ENCODE results near the gene CDH24.

Gene CDH24

DNA sequence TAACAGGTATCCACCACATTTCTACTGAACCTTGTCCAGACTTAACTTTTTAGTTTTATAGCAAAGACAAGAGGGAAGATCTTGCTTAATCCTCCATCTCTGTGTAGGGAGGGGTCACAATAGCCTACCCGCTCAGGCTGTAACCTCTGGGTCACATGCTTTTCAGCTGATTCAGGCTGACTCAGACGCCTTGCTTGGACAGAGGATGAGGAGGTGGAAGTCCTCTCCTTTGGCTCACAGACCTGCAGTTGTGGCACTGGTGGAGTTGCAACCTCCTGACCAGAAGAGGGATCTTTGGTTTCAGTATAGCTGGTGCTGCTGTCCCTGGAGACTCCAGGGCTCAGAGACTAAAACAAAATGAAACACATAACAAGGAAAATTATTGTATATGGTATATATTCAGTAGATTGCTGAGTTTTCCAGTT lies 21.4 kb upstream of the CDH24 start:
- intact Hi-C loops (cut with micrococcal nuclease): loop anchor here (5.0 kb wide), 1 partner anchor 104 kb away; the partner anchor contains the start of gene SLC7A8
- H3K9me3 Mint-ChIP-seq: no peaks in the 10 kb centered on the region
- H3K4me3 Mint-ChIP-seq: peak overlapping the region; percentile 32
- H3K36me3 Mint-ChIP-seq (ENCODE audit: low read depth): peaks cover 90% of the 10 kb centered on the region
- H3K4me1 Mint-ChIP-seq (ENCODE audit: low read depth): peaks cover 55% of the 10 kb centered on the region
- no peaks in the 10 kb centered on the region for H3K27me3 Mint-ChIP-seq
- peak overlapping the region; percentile 80 for H3K27ac Mint-ChIP-seq

DNA sequence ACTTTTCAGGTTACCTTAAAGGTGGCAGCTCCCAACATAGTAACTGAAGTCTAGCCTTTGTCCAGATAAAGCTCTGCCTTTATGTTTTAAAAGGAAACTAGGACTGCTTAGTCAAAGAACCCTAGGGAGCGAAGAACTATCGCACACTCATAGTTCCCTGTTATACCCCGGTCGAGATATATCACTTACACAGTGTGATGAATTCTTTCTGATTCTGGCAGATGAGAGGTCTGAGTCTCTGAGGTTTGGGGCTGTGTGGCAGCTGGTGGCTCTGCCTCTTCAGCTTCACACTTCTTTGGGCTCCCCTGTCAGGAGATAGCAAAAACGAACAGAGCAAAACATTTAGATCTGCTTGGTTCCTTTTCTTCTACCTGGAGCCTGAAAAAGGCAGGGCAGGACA lies 20.6 kb upstream of the CDH24 start:
- H3K36me3 Mint-ChIP-seq (ENCODE audit: low read depth): peaks cover 90% of the 10 kb centered on the region
- H3K4me3 Mint-ChIP-seq: no peak overlapping the region
- H3K4me1 Mint-ChIP-seq (ENCODE audit: low read depth): peaks cover 56% of the 10 kb centered on the region
- no peaks in the 10 kb centered on the region for H3K27me3 Mint-ChIP-seq
- H3K27ac Mint-ChIP-seq: peak overlapping the region; percentile 80
- H3K9me3 Mint-ChIP-seq: no peaks in the 10 kb centered on the region
- intact Hi-C loops (cut with micrococcal nuclease): loop anchor here (5.0 kb wide), 1 partner anchor 104 kb away; the partner anchor contains the start of gene SLC7A8

DNA sequence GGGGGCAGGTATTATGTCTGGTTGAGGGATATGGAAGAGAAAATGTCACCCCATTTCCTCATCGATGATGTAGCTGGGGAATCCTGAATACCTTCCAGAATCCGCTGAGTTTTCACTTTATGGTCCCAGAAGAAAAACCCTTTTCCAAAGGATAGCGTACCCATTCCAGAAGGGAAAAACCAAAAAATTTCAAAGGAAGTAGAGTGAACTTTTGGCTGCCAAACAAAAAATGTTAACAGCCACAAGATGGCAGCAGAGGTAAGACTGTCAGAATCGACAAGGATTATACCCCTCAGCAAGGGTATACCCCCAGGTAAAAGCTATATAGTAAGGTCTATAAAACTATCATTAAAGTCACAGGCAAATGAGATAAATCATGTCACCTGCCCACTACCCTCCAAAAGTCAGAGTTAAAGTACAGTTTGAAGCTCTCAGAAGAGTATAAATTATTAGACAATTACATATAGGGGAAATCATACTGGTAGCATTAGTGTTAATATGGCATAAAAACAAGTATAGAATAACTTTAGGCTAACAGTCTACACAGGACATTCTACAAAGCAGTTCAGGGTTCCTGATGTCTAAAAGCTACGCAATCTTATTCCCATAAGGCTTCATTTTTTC lies 19.6 kb upstream of the CDH24 start:
- no peak overlapping the region for H3K4me3 Mint-ChIP-seq
- intact Hi-C loops (cut with micrococcal nuclease): loop anchor here (5.0 kb wide), 1 partner anchor 105 kb away; the partner anchor contains the start of gene SLC7A8
- no peak overlapping the region for H3K27ac Mint-ChIP-seq
- H3K9me3 Mint-ChIP-seq: no peaks in the 10 kb centered on the region
- peaks cover 67% of the 10 kb centered on the region for H3K4me1 Mint-ChIP-seq (ENCODE audit: low read depth)
- H3K36me3 Mint-ChIP-seq (ENCODE audit: low read depth): peaks cover 93% of the 10 kb centered on the region
- H3K27me3 Mint-ChIP-seq: no peaks in the 10 kb centered on the region

DNA sequence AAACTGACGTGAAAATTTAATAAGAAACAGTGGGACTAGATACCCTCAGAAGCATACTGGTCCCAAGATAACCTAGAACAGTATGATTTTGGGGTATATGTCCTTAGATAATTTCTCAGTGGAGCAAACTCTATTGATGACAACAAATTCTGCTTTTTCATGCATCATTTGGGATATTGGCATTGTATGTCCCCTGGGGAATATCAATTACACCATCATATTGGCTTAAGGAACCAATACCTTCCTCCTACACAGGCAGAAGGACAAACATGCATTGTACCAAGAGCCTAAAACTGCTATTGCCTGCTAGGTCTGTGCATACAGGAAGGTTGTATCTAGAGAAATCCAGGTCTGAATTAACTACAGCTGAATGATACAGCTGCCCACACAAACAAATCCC lies 17.6 kb upstream of the CDH24 start:
- intact Hi-C loops (cut with micrococcal nuclease): loop anchor here (5.0 kb wide), 1 partner anchor 107 kb away; the partner anchor contains the start of gene SLC7A8
- H3K4me3 Mint-ChIP-seq: no peak overlapping the region
- H3K36me3 Mint-ChIP-seq (ENCODE audit: low read depth): peaks cover 93% of the 10 kb centered on the region
- H3K9me3 Mint-ChIP-seq: no peaks in the 10 kb centered on the region
- H3K4me1 Mint-ChIP-seq (ENCODE audit: low read depth): peaks cover 70% of the 10 kb centered on the region
- no peaks in the 10 kb centered on the region for H3K27me3 Mint-ChIP-seq
- H3K27ac Mint-ChIP-seq: peak overlapping the region; percentile 17

DNA sequence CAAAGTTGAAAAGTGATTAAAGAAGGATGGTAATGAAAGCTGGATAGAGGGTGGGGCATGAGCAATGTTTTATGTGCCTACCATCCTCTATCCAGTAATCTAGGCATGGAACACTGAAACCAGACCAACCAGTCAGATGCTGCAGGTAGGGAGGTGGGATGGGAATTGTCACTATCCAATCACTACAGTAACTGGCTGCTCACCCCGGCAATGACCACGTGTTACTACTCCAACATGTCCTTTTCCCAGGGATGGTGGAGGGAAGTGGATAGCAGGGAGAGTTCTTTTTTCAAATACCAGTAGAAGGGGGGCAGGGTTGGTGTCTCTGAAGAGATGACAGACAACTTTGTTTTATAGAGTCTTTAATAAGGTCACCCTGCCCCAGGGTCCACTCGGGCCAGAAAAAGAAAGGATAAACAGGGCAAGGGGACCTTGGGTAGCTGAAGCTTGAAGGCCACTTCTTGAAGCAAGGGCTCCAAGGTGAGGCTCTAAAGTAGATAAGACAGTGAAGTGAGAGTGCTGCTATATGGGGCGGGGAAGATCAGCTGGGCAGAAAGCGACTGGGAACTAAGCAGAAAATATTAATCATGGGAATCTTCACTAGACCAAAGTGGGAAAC lies 14.7 kb upstream of the CDH24 start:
- peaks cover 100% of the 10 kb centered on the region for H3K36me3 Mint-ChIP-seq (ENCODE audit: low read depth)

DNA sequence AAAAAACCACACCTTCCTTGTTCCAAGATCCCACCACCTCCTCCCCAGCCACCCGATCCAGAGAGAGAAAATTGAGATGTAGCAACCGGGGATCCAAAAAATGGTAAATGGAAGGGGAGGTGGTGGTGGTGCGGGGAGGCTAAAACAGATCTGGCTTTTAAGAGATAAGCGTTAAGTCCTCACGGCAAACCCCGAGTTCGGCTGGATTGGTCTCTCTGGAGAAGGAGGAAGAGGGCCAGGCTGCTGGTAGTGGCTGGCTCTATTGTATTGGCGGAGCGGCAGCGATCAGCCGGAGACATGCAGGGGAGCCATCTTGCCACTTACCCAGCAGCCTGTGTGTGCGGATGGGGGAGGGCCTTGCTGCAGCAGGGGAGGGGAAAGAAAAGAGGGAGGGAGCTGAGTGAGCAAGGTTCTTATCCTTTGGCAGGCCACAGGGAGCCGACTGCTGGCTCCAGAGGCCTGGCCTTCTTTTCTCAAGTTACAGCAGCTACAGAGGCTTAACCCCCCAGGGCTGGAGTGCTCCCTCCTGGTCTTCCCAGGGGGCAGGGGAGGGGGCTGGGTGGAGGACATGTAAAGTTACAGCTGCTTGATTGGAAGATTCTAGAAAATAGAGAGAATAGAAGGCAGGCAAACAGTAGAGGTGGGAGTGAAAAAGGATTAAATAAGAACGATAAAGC lies 14.1 kb upstream of the CDH24 start:
- Mint-ChIP-seq H3K4me3 (peak overlapping the region; percentile 85), H3K27ac (peak overlapping the region; percentile 87), H3K36me3 (ENCODE audit: low read depth) (peaks cover 100% of the 10 kb centered on the region), H3K9me3 (no peaks in the 10 kb centered on the region), H3K27me3 (no peaks in the 10 kb centered on the region), H3K4me1 (ENCODE audit: low read depth) (peaks cover 65% of the 10 kb centered on the region)
- intact Hi-C loops (cut with micrococcal nuclease): no loop called here

More for the DNA sequence above, 14.7 kb upstream of the CDH24 start:
- Mint-ChIP-seq H3K9me3 (no peaks in the 10 kb centered on the region), H3K4me1 (ENCODE audit: low read depth) (peaks cover 65% of the 10 kb centered on the region), H3K27me3 (no peaks in the 10 kb centered on the region), H3K27ac (peak overlapping the region; percentile 87), H3K4me3 (peak overlapping the region; percentile 85)
- intact Hi-C loops (cut with micrococcal nuclease): no loop called here

DNA sequence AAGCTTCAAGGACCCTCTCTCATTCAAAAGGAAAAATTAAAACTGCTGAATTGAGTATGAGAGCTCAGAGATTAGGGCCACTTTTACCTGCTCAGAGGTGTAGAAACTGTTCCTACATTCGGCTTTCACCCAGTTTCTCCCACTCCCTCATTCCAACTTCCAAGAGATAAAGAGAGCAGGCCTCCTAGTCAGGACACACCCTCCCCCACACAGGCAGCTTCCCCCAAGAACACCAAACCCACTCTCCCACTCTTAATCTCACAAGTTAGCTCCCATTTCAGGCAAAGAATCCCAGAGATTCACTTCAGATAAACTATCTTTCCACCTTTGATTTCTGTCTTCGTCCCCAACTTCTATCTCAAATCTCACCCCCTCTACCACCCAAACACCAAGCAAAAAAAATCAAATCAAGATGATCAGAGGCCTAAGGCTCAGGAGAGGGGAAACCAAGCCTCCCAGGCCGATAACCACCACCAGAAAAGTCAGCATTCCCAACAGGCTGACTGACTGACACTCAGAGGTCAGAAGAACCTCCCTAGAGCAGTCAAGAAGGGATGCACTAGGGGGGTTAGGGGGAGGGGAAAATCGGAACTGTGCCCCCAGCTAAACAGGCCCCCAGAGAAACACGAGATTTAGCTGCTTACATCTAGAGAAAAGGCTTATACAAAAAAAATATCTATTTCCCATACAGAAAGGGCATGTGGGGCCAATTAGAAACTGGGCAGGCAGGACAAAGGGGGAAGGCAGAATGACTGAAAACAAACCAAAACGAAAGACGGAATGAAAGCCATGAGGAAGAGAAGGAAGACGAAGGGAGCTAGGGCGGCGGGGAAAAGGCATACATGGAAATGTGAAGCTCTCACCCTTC lies 13.2 kb upstream of the CDH24 start:
- Mint-ChIP-seq H3K36me3 (ENCODE audit: low read depth) (peaks cover 100% of the 10 kb centered on the region), H3K4me1 (ENCODE audit: low read depth) (peaks cover 64% of the 10 kb centered on the region), H3K9me3 (no peaks in the 10 kb centered on the region), H3K27ac (peak overlapping the region; percentile 87), H3K4me3 (peak overlapping the region; percentile 85), H3K27me3 (no peaks in the 10 kb centered on the region)
- intact Hi-C loops (cut with micrococcal nuclease): no loop called here

DNA sequence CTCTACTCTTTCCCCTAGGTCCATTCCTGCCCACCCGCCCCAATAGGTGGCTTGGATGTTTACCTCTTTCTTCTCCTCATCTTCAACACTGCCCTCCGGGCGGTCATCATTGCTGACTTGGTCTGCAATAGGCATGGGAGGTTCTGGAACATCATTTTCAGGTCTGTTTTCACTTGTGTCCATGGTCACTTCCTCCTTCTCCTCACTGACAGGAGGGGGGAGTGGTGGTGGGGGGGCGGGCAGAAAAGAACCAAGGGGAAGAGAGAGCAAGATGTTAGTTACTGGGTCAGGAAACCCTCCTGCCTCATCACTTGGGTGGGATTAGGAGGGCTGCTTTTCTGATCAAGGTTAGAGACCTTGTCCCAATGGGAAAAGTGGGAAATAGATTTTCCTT lies 12.1 kb upstream of the CDH24 start:
- no peaks in the 10 kb centered on the region for H3K9me3 Mint-ChIP-seq
- no peaks in the 10 kb centered on the region for H3K27me3 Mint-ChIP-seq
- H3K36me3 Mint-ChIP-seq (ENCODE audit: low read depth): peaks cover 100% of the 10 kb centered on the region
- intact Hi-C loops (cut with micrococcal nuclease): loop anchor here (1.0 kb wide), 1 partner anchor 40 kb away; no protein-coding TSS in a partner anchor
- peak overlapping the region; percentile 67 for H3K27ac Mint-ChIP-seq
- H3K4me3 Mint-ChIP-seq: no peak overlapping the region
- H3K4me1 Mint-ChIP-seq (ENCODE audit: low read depth): peaks cover 58% of the 10 kb centered on the region

DNA sequence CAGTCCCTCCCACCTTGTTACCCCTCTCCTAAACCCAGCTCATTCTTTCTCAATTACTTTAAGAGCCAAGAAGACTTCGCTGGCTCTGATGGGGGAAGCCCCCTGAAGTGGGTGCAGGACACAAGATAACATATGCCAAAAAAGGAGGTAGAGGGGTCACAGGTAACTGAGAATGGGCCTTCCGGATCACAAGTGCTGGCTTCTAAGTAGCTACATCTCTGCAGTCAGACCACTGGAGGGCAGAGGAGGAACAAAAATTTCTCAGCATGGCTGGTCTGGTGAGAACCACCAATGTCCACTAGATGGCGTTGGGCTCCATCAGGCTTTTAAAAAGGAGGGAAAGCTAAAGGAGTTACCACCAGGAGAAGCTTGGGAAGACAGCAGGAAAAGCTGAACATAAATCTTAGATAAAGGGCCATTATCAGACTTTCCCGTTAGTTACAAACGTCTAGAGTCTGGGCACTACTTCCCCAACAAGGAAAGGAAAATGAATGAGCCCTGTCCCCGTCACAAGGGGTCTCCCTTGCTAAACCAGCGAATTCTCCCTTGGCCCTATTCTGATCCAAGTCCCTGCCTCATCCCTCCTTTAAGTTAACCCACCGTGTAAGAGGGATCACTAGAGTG lies 11.6 kb upstream of the CDH24 start:
- H3K36me3 Mint-ChIP-seq (ENCODE audit: low read depth): peaks cover 100% of the 10 kb centered on the region
- intact Hi-C loops (cut with micrococcal nuclease): loop anchor here (1.0 kb wide), 1 partner anchor 40 kb away; no protein-coding TSS in a partner anchor
- H3K4me1 Mint-ChIP-seq (ENCODE audit: low read depth): peaks cover 57% of the 10 kb centered on the region
- no peaks in the 10 kb centered on the region for H3K9me3 Mint-ChIP-seq
- no peak overlapping the region for H3K4me3 Mint-ChIP-seq
- no peaks in the 10 kb centered on the region for H3K27me3 Mint-ChIP-seq
- H3K27ac Mint-ChIP-seq: peak overlapping the region; percentile 67

DNA sequence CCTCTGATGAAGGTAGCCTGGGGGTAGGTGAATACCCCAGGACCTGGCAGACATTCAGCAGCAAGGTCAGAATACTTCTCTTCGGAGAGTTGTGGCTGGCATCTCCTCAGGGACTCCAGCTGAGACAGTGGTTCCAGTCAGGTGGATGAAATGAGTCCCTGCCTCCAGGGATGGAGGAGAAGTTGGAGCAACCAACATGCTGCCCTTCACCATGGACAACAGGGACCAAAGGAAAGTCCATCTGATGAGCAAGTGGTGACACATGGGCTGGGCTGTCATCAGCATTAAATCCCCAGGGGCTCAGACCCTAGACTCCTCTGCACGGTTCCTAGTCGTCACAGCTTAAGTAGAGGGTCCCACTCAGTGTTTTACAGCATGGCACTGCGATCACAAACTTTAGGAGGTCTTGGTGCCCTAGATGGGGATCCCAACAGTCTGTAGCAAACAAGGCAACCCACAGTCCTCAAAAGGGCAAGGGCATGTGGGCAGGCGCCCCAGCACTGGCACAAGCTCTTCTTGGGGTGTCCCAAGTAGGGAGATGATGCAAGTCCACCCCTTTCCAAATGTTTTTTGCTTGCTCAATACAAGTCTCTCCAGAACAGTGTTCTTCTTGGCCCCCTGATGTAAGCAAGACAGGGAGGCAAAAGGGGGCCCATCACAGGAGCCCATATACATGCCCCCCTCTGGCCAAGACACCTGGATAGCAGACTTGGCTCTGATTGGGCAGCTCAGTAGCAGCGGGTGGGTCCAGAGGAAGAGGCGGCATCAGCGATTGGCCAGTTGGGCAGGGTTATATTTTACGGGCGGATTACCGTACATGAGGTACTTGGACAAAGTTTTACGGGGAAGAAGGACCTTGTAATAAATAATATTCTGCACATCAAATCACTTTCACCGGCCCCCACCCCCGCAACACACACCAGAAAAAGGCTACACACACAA lies 10.8 kb upstream of the CDH24 start:
- Mint-ChIP-seq H3K4me3 (no peak overlapping the region), H3K36me3 (ENCODE audit: low read depth) (peaks cover 100% of the 10 kb centered on the region), H3K9me3 (no peaks in the 10 kb centered on the region), H3K27me3 (no peaks in the 10 kb centered on the region), H3K27ac (no peak overlapping the region), H3K4me1 (ENCODE audit: low read depth) (peaks cover 58% of the 10 kb centered on the region)
- intact Hi-C loops (cut with micrococcal nuclease): no loop called here

DNA sequence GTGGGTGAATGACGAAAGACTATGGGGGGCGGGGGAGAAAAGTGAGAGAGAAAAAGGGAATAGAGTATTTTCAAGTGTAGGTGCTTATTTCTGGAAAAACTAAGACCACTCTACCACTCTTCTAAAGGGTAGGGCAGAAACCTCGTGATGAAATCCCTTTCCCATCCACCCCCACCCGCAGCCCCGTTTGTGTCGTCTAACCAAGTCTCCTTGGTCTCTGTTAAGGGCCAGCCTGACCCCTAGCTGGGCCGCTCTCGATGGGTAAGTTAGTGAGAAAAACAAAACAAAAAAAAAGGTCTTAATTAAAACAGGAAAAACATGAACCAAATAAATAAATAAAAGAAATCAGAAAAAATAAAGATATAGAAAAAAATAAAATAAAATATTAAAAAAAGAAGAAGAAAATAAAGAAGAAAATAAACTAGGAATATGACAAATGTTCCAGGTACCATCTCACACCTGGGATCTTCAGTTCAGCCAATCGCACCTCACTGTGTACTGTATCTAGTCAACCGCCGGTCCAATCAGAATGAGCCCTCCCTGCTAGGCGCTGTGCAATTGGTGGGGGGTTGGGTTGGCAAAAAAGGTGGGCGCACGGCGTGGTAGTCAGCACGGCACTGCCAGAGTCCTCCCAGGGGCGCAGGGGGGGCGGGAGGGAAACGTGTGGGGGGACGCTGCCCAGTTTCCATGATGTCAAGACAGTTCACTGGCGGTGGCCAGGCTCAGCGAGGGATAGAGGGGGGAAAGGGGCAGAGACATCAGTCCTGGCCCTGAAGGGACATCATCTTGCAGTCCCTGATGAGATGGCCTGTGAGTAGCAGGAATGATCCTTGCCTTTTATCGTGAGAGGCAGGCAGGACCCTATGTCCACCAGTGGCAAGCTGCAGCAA lies 9.8 kb upstream of the CDH24 start:
- Mint-ChIP-seq H3K27me3 (no peaks in the 10 kb centered on the region), H3K4me1 (ENCODE audit: low read depth) (peaks cover 49% of the 10 kb centered on the region), H3K4me3 (no peak overlapping the region), H3K36me3 (ENCODE audit: low read depth) (peaks cover 100% of the 10 kb centered on the region), H3K27ac (no peak overlapping the region), H3K9me3 (no peaks in the 10 kb centered on the region)
- intact Hi-C loops (cut with micrococcal nuclease): no loop called here

DNA sequence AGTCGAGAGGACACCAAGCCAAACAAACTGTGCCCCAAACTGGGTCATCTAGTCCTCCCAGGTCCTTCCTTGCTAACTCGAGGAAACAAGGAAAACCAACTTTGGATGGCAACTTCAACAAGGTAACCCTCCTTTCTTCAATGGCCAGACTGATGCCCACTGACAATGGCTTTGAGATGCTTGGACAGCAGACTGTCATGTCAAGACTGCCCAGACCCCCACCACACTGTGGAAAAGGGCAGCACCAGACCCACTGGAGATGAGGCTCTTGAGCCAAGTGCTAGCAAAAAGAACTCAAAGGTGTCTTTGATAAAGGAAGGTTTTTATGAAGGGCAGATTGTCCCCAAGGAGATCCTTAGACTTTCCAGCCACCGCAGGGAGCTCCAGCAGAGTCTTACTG lies 9.0 kb upstream of the CDH24 start:
- no peaks in the 10 kb centered on the region for H3K9me3 Mint-ChIP-seq

More for the DNA sequence above, 9.0 kb upstream of the CDH24 start:
- peaks cover 100% of the 10 kb centered on the region for H3K36me3 Mint-ChIP-seq (ENCODE audit: low read depth)
- no peak overlapping the region for H3K4me3 Mint-ChIP-seq
- H3K4me1 Mint-ChIP-seq (ENCODE audit: low read depth): peaks cover 41% of the 10 kb centered on the region
- H3K27me3 Mint-ChIP-seq: no peaks in the 10 kb centered on the region
- no peak overlapping the region for H3K27ac Mint-ChIP-seq
- intact Hi-C loops (cut with micrococcal nuclease): no loop called here
